Measurements from ENCODE around the gene HSPA12B.

- TF ChIP-seq CTCF (conservative IDR thresholded peaks at IDR 0.05) (no peak), ZFX (IDR thresholded peaks at IDR 0.05) (no peak)
Observed at GRCh38 chr20:3783068-3783489, 50.6 kb downstream of the HSPA12B start.
